Epithelial cell of esophagus (primary cell): ENCODE measurements around the gene HDHD2.
A peak's percentile ranks its signal among the peaks of the same experiment; 100 is the strongest.

Source experiments
- DNase-seq: peaks from one replicate; pipeline ENCODE4 v3.0.0; 2010; ENCODE audit warnings: low read depth
- H3K4me3 ChIP-seq: 2 replicates; pipeline ENCODE4 v1.5.1; 2011; ENCODE audit warnings: mild to moderate bottlenecking, low read length, control low read depth
- CTCF ChIP-seq: IDR thresholded peaks from 2 replicates; pipeline ENCODE4 v1.5.1; 2011; ENCODE audit warnings: low read depth, mild to moderate bottlenecking, low read length, control low read depth, inconsistent platforms; ENCODE audit not compliant: insufficient read depth; ENCODE audit errors: missing control alignments

Gene HDHD2

DNA sequence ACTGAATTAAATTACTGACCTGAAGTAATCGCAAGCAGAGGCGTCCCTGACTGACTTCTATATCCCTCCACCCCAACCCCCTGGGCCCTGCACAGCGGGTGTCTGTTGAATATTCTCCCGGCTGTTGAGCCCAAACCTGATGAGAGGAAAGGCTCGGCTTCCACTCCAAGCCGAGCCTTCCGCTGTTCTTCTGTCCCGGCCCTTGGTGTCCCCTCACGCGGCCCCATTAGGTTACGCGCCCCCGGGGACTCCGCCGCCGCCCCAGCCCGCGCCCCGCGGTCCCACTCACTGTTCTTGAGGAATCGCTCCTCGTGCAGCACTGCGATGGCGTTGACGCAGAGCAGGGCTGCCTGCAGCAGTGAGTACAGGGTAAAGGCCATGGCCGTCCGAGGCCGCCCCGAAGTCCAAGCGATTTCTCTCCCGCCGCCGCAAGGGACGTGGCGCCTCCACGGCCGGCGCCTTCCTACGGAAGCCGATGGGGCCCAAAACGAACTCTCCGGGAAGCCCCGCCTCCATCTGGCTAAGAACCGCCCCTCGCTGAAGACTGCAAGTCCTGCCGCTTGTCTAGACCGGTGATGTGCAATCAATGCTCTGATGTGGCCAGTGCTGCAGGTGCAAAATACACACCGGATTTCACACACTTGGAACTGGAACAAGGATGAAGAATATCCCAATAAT is 25.7 kb upstream of the HDHD2 start, which contains the start of gene IER3IP1:
Gene IER3IP1 (minus strand): TSS at position 467 of the 678 bp plus-strand sequence. CDS start 87 bp downstream, at position 380.
- TF ChIP-seq CTCF = no peak
- DNase-seq = peak; percentile 96
- H3K4me3 ChIP-seq = peak within 1 kb of the TSS; percentile 88

DNA sequence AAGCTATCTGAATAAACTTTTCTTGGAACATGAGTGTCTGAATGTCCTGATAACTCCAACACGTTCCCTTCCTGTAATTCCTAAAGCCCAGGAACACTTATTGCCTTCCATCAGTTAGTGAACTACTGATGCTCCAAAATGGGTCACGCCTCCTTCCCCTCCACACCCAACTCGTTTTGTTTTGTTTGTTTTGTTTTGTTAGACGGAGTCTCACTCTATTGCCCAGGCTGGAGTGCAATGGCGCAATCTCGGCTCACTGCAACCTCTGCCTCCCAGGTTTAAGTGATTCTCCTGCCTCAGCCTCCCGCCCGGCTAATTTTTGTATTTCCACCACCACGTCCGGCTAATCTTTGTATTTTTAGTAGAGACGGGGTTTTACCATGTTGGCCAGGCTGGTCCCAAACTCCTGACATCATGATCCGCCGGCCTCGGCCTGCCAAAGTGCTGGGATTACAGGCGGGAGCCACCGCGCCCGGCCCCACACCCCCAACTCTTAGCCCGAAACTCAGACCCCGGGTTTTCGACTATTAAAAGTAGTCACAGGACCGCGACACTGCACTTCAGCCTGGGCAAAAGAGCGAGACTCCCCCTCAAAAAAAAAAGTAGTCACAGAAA is 25.1 kb upstream of the HDHD2 start:
- H3K4me3 ChIP-seq = peak overlapping the region; percentile 88
- TF ChIP-seq CTCF = no peak
- DNase-seq = no peak

- peak overlapping the region; percentile 88 for H3K4me3 ChIP-seq
- no peak for TF ChIP-seq CTCF
These were observed 24.3 kb upstream of the HDHD2 start for GRCh38 chr18:47174545-47175116.

GRCh38 chr18:47172476-47172875 is 22.2 kb upstream of the HDHD2 start:
- TF ChIP-seq CTCF = no peak
- no peak overlapping the region for H3K4me3 ChIP-seq
- DNase-seq = no peak

More at GRCh38 chr18:47174545-47175116, 24.3 kb upstream of the HDHD2 start:
- peak; percentile 87 for DNase-seq

- TF ChIP-seq CTCF = no peak
- no peak for DNase-seq
- H3K4me3 ChIP-seq = no peak overlapping the region
These were observed 18.6 kb upstream of the HDHD2 start for GRCh38 chr18:47168913-47169312.

GRCh38 chr18:47168509-47168908 is 18.2 kb upstream of the HDHD2 start:
- no peak for TF ChIP-seq CTCF
- DNase-seq = no peak
- no peak overlapping the region for H3K4me3 ChIP-seq
